Measurements from ENCODE around the gene RAB3B. TPM values are rescaled to one million over a fixed set of nuclear protein-coding genes. Genes with fewer than 3 reads are reported as not detected.

The RAB3B gene
- total RNA-seq, 1 donor from 2014 or later = 0.02 TPM

DNA sequence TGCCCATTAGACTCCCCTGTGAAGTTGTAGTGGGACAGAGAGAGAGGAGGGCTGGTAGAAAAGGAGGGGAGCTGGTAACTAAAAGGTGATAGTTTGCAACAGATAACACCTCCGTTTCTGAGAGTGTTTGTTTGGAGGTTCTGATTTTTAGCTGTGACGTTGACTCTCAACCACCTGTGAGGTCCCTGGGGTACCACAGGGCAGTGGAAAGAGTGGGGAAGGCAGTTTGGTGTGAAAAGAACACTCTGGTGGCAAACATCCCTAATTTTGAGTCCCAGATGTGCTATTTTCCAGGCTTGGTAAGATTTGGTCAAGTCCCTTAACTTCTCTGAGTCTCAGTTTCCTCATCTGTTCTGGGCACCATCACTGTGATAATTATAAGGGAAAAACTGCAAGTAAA lies 29.3 kb downstream of the RAB3B start:
- peaks cover 3% of the 10 kb centered on the region for H3K4me1 Mint-ChIP-seq
- H3K27me3 Mint-ChIP-seq = peaks cover 4% of the 10 kb centered on the region
- no peaks in the 10 kb centered on the region for H3K36me3 Mint-ChIP-seq (ENCODE audit: low read depth)
- ChIA-PET POLR2A (no interaction called here), CTCF (no interaction called here)
- TF ChIP-seq, protein P1, sequence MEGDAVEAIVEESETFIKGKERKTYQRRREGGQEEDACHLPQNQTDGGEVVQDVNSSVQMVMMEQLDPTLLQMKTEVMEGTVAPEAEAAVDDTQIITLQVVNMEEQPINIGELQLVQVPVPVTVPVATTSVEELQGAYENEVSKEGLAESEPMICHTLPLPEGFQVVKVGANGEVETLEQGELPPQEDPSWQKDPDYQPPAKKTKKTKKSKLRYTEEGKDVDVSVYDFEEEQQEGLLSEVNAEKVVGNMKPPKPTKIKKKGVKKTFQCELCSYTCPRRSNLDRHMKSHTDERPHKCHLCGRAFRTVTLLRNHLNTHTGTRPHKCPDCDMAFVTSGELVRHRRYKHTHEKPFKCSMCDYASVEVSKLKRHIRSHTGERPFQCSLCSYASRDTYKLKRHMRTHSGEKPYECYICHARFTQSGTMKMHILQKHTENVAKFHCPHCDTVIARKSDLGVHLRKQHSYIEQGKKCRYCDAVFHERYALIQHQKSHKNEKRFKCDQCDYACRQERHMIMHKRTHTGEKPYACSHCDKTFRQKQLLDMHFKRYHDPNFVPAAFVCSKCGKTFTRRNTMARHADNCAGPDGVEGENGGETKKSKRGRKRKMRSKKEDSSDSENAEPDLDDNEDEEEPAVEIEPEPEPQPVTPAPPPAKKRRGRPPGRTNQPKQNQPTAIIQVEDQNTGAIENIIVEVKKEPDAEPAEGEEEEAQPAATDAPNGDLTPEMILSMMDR (IDR thresholded peaks at IDR 0.05) = no peak
- H3K4me3 Mint-ChIP-seq = no peak overlapping the region
- intact Hi-C loops (cut with micrococcal nuclease) = no loop called here
- DNase-seq (no peak), ATAC-seq (ENCODE audit: low read depth) (no peak)
- H3K9me3 Mint-ChIP-seq = no peaks in the 10 kb centered on the region
- no peak overlapping the region for H3K27ac Mint-ChIP-seq

DNA sequence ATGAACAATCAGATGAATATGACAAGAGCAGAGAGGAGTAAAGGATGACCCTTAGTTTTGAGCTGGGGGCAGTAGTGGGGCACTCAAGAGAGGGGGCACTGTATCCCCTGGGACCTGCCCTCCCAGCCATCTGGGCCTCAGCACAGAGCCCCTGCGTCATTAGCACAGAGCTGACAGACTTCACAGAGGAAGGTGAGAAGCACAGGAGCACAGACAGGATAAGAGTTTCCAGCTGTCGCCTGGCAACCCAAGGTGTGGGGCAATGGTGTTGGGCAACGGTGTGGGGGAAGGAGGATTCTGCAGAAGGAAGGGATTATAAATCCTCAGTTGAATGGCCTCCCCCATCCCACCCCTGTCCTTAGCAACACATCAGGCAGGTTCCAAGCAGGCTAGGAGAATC lies 30.2 kb downstream of the RAB3B start:
- Mint-ChIP-seq H3K9me3 (no peaks in the 10 kb centered on the region), H3K27ac (no peak overlapping the region), H3K4me1 (peaks cover 10% of the 10 kb centered on the region), H3K4me3 (no peak overlapping the region), H3K36me3 (ENCODE audit: low read depth) (no peaks in the 10 kb centered on the region), H3K27me3 (peaks cover 4% of the 10 kb centered on the region)
- TF ChIP-seq, protein P1 (IDR thresholded peaks at IDR 0.05) = no peak
- ChIA-PET CTCF (no interaction called here), POLR2A (no interaction called here)
- intact Hi-C loops (cut with micrococcal nuclease) = no loop called here
- ATAC-seq (ENCODE audit: low read depth) (no peak), DNase-seq (no peak)

DNA sequence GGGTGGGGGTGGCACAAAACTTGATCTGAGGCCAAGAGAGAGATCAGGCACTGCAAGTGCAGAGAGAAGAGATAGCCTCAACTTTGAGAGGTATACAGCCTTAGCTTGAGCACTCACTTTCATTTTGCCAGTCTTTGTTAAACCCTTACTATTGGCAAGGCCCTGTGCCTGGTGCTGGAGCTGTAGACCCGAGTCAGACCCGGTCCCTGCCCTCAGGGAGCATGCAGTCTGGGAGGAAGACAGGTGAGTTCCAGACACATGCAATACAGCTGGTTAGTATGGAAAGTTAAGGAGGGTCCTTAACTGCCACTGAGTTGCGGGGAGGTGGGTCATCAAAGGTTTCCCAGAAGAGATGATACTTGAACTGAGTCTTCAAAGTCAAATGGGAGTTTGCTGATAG lies 31.7 kb downstream of the RAB3B start:
- CTCF ChIA-PET = no interaction called here
- Mint-ChIP-seq H3K27ac (no peak overlapping the region), H3K9me3 (no peaks in the 10 kb centered on the region), H3K27me3 (peaks cover 4% of the 10 kb centered on the region), H3K4me3 (no peak overlapping the region), H3K4me1 (peaks cover 10% of the 10 kb centered on the region), H3K36me3 (ENCODE audit: low read depth) (no peaks in the 10 kb centered on the region)
- POLR2A ChIA-PET = no interaction called here
- intact Hi-C loops (cut with micrococcal nuclease) = no loop called here
- TF ChIP-seq, protein P1 (IDR thresholded peaks at IDR 0.05) = no peak
- ATAC-seq (ENCODE audit: low read depth) (no peak), DNase-seq (no peak)

DNA sequence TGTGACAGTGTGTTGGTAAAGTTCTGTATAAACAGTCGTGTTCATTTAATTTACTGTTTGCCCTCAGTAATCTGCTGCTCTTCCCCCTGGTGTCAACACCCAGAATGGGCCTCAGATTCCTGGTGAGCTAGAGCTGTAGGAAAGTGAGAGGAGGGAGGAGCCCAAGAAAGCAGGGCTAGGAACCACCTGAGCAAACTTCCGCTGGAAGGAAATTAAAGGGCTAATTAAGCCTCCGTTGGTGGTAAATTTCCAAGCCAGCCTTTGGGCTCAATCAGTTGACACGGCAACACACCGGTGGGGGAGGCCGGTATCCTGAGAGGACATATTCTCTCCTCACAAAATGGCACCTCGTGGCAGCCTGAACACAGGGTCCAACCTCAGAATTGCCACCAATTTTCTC lies 32.9 kb downstream of the RAB3B start:
- no peak overlapping the region for H3K4me3 Mint-ChIP-seq
- peaks cover 17% of the 10 kb centered on the region for H3K4me1 Mint-ChIP-seq
- H3K27me3 Mint-ChIP-seq = peaks cover 4% of the 10 kb centered on the region
- TF ChIP-seq, protein P1 (IDR thresholded peaks at IDR 0.05) = no peak
- intact Hi-C loops (cut with micrococcal nuclease) = no loop called here
- CTCF ChIA-PET = no interaction called here
- no peaks in the 10 kb centered on the region for H3K9me3 Mint-ChIP-seq
- H3K27ac Mint-ChIP-seq = no peak overlapping the region
- ATAC-seq (ENCODE audit: low read depth) (no peak), DNase-seq (no peak)
- no peaks in the 10 kb centered on the region for H3K36me3 Mint-ChIP-seq (ENCODE audit: low read depth)
- POLR2A ChIA-PET = no interaction called here

DNA sequence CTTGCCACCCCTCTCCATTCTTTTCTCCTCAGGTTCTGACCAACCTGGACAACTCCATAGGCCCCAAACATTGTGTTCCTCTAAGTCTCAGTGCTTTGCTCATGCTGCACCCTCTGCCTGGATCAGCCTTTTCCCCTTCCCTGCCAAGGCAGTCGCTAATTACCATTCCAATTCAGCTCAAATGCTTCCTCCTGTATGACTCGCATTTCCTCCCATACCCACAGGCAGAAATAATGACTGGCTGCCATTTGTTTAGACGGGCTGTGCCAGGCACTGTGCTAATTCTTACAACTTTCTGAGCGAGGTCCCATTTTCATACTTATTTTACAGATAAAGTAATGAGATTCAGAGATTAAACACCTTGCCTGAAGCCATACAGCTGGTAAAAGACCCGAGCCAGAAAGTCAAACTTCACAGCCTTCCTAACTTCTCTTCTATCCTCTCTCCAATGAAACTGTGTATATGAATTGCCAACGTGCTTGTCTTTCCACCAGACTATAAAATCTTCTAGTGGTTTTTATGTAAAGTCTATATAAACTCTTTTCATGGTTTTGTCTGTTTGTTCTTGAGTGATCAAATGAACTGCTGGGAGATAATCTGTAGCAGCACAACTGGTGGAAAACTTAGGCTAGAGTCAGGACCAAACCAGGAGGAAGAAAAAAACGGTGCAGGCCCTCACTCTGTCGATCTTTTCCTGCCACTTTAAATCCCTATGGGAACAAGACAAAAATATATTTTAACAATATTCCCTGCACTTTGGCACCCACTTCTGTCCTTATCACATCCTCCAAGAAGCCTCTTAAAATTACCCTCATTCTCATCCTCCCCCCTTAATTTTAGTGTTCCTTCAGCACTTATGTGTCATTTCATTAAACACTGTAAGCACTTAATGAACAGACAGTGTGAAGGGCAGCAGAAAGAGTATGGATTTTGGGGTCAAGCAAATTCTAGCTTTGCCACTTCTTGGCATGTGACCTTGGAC lies 33.7 kb downstream of the RAB3B start:
- intact Hi-C loops (cut with micrococcal nuclease) = no loop called here
- Mint-ChIP-seq H3K36me3 (ENCODE audit: low read depth) (no peaks in the 10 kb centered on the region), H3K9me3 (no peaks in the 10 kb centered on the region), H3K4me1 (peaks cover 21% of the 10 kb centered on the region), H3K4me3 (no peak overlapping the region), H3K27ac (no peak overlapping the region), H3K27me3 (peaks cover 4% of the 10 kb centered on the region)
- ChIA-PET POLR2A (no interaction called here), CTCF (no interaction called here)
- no peak for DNase-seq
- no peak for ATAC-seq (ENCODE audit: low read depth)
- TF ChIP-seq, protein P1 (IDR thresholded peaks at IDR 0.05) = no peak
